Measurements from ENCODE around the gene RREB1.
"Not testable (repeated sequence)": the region's sequence is repeated elsewhere in the genome, so short reads cannot be mapped to it uniquely, and the experiment has no call there.

Gene RREB1

DNA sequence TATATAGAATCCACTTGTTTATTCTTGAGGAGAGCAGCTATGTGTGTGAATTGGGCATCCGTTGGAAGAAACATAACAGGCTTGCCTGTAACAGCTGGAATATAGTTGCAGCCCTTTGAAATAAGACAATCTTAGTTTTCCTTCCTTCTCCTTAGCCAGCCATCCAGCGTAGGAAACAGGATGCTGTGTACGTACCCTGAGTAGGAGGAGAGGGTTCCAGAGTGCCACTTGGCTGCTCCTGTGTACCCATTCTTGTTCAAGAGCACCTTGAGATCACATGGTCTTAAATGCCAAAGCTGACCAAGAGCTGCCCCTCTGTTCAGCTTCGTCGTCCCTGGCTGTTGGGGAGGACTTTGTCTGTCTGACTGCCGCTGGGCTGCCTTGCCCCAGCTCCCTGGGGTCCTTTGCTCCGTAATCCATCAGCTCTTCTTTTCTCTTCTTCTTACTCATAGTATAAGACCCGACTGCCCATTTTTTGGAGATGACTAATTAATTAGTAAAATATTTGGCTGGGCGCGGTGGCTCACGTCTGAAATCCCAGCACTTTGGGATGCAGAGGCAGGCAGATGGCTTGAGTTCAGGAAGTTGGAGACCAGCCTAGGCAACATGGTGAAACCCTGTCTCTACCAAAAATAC, 49.0 kb downstream of the RREB1 start:
- peaks cover 3% of the 10 kb centered on the region; the same call in 1 of the 2 replicates for H4K20me1 ChIP-seq (ENCODE audit: low read depth, low read length)
- no peak overlapping the region for H2AFZ ChIP-seq (ENCODE audit: low read depth, low read length, severe bottlenecking)
- no peaks in the 10 kb centered on the region for H3K9me3 ChIP-seq (ENCODE audit: insufficient read depth, low read length)
- H3K36me3 ChIP-seq (ENCODE audit: low read length), result no peaks in the 10 kb centered on the region
- no peak overlapping the region for H3K4me3 ChIP-seq (ENCODE audit: insufficient read depth, low read length, poor library complexity, severe bottlenecking)
- H3K9me2 ChIP-seq (replicated peaks; ENCODE audit: insufficient read depth, low read length), result no peaks in the 10 kb centered on the region
- no peak overlapping the region for H3K27ac ChIP-seq (ENCODE audit: low read depth, low read length)
- H3F3A ChIP-seq (ENCODE audit: insufficient read depth), result no peaks in the 10 kb centered on the region
- H3K79me2 ChIP-seq (ENCODE audit: insufficient read depth, low read length), result no peaks in the 10 kb centered on the region
- H3K4me2 ChIP-seq (ENCODE audit: low read depth, low read length, poor library complexity, severe bottlenecking), result no peak overlapping the region
- TF ChIP-seq, protein P1, sequence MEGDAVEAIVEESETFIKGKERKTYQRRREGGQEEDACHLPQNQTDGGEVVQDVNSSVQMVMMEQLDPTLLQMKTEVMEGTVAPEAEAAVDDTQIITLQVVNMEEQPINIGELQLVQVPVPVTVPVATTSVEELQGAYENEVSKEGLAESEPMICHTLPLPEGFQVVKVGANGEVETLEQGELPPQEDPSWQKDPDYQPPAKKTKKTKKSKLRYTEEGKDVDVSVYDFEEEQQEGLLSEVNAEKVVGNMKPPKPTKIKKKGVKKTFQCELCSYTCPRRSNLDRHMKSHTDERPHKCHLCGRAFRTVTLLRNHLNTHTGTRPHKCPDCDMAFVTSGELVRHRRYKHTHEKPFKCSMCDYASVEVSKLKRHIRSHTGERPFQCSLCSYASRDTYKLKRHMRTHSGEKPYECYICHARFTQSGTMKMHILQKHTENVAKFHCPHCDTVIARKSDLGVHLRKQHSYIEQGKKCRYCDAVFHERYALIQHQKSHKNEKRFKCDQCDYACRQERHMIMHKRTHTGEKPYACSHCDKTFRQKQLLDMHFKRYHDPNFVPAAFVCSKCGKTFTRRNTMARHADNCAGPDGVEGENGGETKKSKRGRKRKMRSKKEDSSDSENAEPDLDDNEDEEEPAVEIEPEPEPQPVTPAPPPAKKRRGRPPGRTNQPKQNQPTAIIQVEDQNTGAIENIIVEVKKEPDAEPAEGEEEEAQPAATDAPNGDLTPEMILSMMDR (IDR thresholded peaks at IDR 0.05; ENCODE audit: insufficient read depth, low read length, poor library complexity, severe bottlenecking), result no peak
- no peak for TF ChIP-seq EZH2phosphoT487 (conservative IDR thresholded peaks at IDR 0.05; ENCODE audit: low read length)
- no peak overlapping the region for H3K9ac ChIP-seq (ENCODE audit: low read length)
- H3K27me3 ChIP-seq (ENCODE audit: low read length), result no peaks in the 10 kb centered on the region

DNA sequence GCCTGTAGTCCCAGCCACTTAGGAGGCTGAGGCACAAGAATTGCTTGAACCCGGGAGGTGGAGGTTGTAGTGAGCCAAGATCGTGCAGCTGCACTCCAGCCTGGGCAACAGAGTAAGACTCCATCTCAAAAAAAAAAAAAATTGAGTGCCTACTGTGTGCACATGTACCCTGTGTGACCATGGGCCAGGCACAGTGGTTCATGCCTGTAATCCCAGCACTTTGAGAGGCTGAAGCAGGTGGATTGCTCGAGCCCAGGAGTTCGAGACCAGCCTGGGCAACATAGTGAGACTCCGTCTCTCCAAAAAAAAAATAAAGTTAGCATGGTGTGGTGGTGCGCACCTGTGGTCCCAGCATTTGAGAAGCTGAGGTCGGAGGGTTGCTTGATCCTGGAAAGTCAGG, 49.5 kb downstream of the RREB1 start:
- not testable (repeated sequence) for H4K20me1 ChIP-seq (ENCODE audit: low read depth, low read length); H2AFZ ChIP-seq (ENCODE audit: low read depth, low read length, severe bottlenecking); H3K9me2 ChIP-seq (replicated peaks; ENCODE audit: insufficient read depth, low read length); H3K4me3 ChIP-seq (ENCODE audit: insufficient read depth, low read length, poor library complexity, severe bottlenecking); H3F3A ChIP-seq (ENCODE audit: insufficient read depth); H3K27me3 ChIP-seq (ENCODE audit: low read length); H3K79me2 ChIP-seq (ENCODE audit: insufficient read depth, low read length); H3K4me2 ChIP-seq (ENCODE audit: low read depth, low read length, poor library complexity, severe bottlenecking); H3K9ac ChIP-seq (ENCODE audit: low read length); H3K9me3 ChIP-seq (ENCODE audit: insufficient read depth, low read length); H3K27ac ChIP-seq (ENCODE audit: low read depth, low read length); H3K36me3 ChIP-seq (ENCODE audit: low read length)

DNA sequence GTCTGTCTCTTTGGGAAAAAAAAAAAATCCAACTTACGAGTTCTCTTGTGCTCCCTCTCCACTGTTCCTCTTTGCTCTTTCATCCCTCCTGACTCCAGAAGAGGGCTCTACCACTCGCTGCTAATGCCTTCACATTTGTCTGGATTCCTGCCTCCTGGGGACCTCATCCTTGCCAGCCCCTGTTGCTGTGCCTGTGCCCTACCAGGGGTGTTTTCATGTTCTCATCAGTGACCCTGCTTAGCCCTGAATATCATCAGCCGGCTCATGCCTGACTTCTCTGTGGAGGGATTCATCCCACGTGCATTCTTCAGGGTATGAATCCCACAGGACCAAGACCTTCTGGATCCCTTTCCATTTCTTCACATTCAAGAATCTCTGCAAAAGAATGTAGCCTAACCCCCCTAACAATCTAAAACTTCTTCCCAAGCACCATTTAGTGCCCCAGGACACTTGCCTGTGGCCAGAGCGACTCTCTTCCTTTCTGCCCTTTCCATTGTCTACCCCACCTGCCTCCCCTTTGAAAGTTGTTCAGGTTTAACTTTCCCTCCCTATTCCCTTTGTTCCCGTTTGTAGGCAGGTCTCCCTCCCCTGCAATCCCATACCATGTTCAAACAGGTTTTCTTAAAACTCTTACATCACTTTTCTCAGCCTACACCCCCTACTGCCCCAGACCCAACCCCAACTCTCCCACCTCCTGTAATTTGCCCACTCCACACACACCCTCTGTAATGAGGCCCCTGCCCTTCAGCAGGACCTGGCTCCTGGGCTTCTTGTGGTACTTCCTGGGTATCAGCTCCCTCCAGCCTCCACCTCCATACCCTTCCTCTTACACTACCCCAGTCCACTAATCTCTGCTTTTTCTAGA, 50.2 kb downstream of the RREB1 start:
- Histone ChIP-seq H2AFZ (ENCODE audit: low read depth, low read length, severe bottlenecking) (no peak overlapping the region), H3K4me2 (ENCODE audit: low read depth, low read length, poor library complexity, severe bottlenecking) (no peak overlapping the region), H3K79me2 (ENCODE audit: insufficient read depth, low read length) (no peaks in the 10 kb centered on the region), H3K4me3 (ENCODE audit: insufficient read depth, low read length, poor library complexity, severe bottlenecking) (no peak overlapping the region), H3K9ac (ENCODE audit: low read length) (no peak overlapping the region), H3K36me3 (ENCODE audit: low read length) (no peaks in the 10 kb centered on the region), H4K20me1 (ENCODE audit: low read depth, low read length) (peaks cover 3% of the 10 kb centered on the region; the same call in 1 of the 2 replicates), H3F3A (ENCODE audit: insufficient read depth) (no peaks in the 10 kb centered on the region), H3K9me2 (replicated peaks; ENCODE audit: insufficient read depth, low read length) (no peaks in the 10 kb centered on the region), H3K27ac (ENCODE audit: low read depth, low read length) (no peak overlapping the region), H3K9me3 (ENCODE audit: insufficient read depth, low read length) (no peaks in the 10 kb centered on the region), H3K27me3 (ENCODE audit: low read length) (no peaks in the 10 kb centered on the region)
- TF ChIP-seq, protein P1 (IDR thresholded peaks at IDR 0.05; ENCODE audit: insufficient read depth, low read length, poor library complexity, severe bottlenecking), result no peak
- no peak for TF ChIP-seq EZH2phosphoT487 (conservative IDR thresholded peaks at IDR 0.05; ENCODE audit: low read length)
